ENCODE data around the gene UBR7. TPM values are rescaled to one million over a fixed set of nuclear protein-coding genes. Genes with fewer than 3 reads are reported as not detected.
"Not testable (repeated sequence)": the region's sequence is repeated elsewhere in the genome, so short reads cannot be mapped to it uniquely, and the experiment has no call there.

UBR7 gene
- polyA plus RNA-seq, 3 donors: 39.0 to 41.8 (median 41.5) TPM

- DNase-seq (ENCODE audit: low read depth in 3 of 3, low spot score in 2 of 3): no peak
Measured at GRCh38 chr14:93186956-93187355, 20.1 kb upstream of the UBR7 start.

- DNase-seq (ENCODE audit: low read depth in 3 of 3, low spot score in 2 of 3): no peak
Measured at GRCh38 chr14:93195316-93195999, 11.6 kb upstream of the UBR7 start.

GRCh38 chr14:93199031-93199430 lies 8.0 kb upstream of the UBR7 start:
- no peak for DNase-seq (ENCODE audit: low read depth in 3 of 3, low spot score in 2 of 3)

- no peak for DNase-seq (ENCODE audit: low read depth in 3 of 3, low spot score in 2 of 3)
Measured at GRCh38 chr14:93200553-93200952, 6.5 kb upstream of the UBR7 start.

GRCh38 chr14:93201155-93201704 lies 5.8 kb upstream of the UBR7 start:
- DNase-seq (ENCODE audit: low read depth in 3 of 3, low spot score in 2 of 3): no peak

GRCh38 chr14:93207468-93208308 lies 632 bp downstream of the UBR7 start:
- DNase-seq (ENCODE audit: low read depth in 3 of 3, low spot score in 2 of 3): peak in 2 of 3 donors; percentile 23 to 32

GRCh38 chr14:93212432-93212831 lies 5.4 kb downstream of the UBR7 start:
- DNase-seq (ENCODE audit: low read depth in 3 of 3, low spot score in 2 of 3): no peak

- DNase-seq (ENCODE audit: low read depth in 3 of 3, low spot score in 2 of 3): no peak
Measured at GRCh38 chr14:93214598-93214997, 7.5 kb downstream of the UBR7 start.

- peak in 1 of 3 donors; percentile 29 for DNase-seq (ENCODE audit: low read depth in 3 of 3, low spot score in 2 of 3)
Measured at GRCh38 chr14:93219103-93219726, 12.2 kb downstream of the UBR7 start.

- DNase-seq (ENCODE audit: low read depth in 3 of 3, low spot score in 2 of 3): no peak
Measured at GRCh38 chr14:93220509-93220908, 13.5 kb downstream of the UBR7 start.

GRCh38 chr14:93223565-93223964 lies 16.5 kb downstream of the UBR7 start:
- DNase-seq (ENCODE audit: low read depth in 3 of 3, low spot score in 2 of 3): no peak

- DNase-seq (ENCODE audit: low read depth in 3 of 3, low spot score in 2 of 3): no peak
Measured at GRCh38 chr14:93228550-93228949, 21.5 kb downstream of the UBR7 start.

GRCh38 chr14:93230539-93230938 lies 23.5 kb downstream of the UBR7 start:
- no peak for DNase-seq (ENCODE audit: low read depth in 3 of 3, low spot score in 2 of 3)

GRCh38 chr14:93231129-93231979 lies 24.3 kb downstream of the UBR7 start:
- peak in 1 of 3 donors; percentile 23 for DNase-seq (ENCODE audit: low read depth in 3 of 3, low spot score in 2 of 3)

- DNase-seq (ENCODE audit: low read depth in 3 of 3, low spot score in 2 of 3): no peak
Measured at GRCh38 chr14:93232159-93232558, 25.1 kb downstream of the UBR7 start.

- not testable (repeated sequence) for DNase-seq (ENCODE audit: low read depth in 3 of 3, low spot score in 2 of 3)
Measured at GRCh38 chr14:93233078-93233477, 26.0 kb downstream of the UBR7 start.

GRCh38 chr14:93234798-93235197 lies 27.7 kb downstream of the UBR7 start:
- DNase-seq (ENCODE audit: low read depth in 3 of 3, low spot score in 2 of 3): no peak

- DNase-seq (ENCODE audit: low read depth in 3 of 3, low spot score in 2 of 3): no peak
Measured at GRCh38 chr14:93239869-93240677, 33.0 kb downstream of the UBR7 start.

GRCh38 chr14:93240678-93241000 lies 33.6 kb downstream of the UBR7 start:
- DNase-seq (ENCODE audit: low read depth in 3 of 3, low spot score in 2 of 3): no peak
